HCT116 (cell line): ENCODE data around the gene SERPINH1. TPM values are rescaled to one million over a fixed set of nuclear protein-coding genes. Genes with fewer than 3 reads are reported as not detected.

Source experiments
- ATAC-seq: fragments of 200-7000 bp; cut with Tn5 transposase; 2 replicates; pipeline ENCODE4 v1.9.1; 2020; ENCODE audit warnings: mild to moderate bottlenecking, moderate library complexity
- BruUV-seq: library from RNA; stranded (reverse); fragments of 400-500 nt; replicated peaks from 2 replicates; lab custom pipeline; 2021; lab: Mats Ljungman, UMichigan
- CTCF ChIA-PET: fragments of 300-600 bp; sonication (Branson Sonifier 250); formaldehyde crosslinking; loops from one replicate; lab custom pipeline; 2021; ENCODE audit warnings: antibody characterized with exemption; lab: Charles Lee
- POLR2A ChIA-PET: fragments of 300-600, 350-600 bp; sonication (Branson Sonifier 250); formaldehyde crosslinking; loops from one replicate; lab custom pipeline; 2021; ENCODE audit warnings: antibody characterized with exemption; lab: Charles Lee
- RAD21 ChIA-PET, 2 experiments: fragments of 300-600 bp; sonication (Branson Sonifier 250); formaldehyde crosslinking; loops; one replicate each; lab custom pipeline; 2023; ENCODE audit warnings: low total read pairs in 2 of 2; ENCODE audit not compliant: uncharacterized antibody in 2 of 2, unreplicated experiment in 2 of 2, low non-redundant PET in 1 of 2; lab: Charles Lee
- DNase-seq: peaks from one replicate; pipeline ENCODE4 v3.0.0-alpha.2; 2010; ENCODE audit warnings: low read depth, low spot score
- H2AFZ ChIP-seq: fragments of 200-600 bp; shearing (Covaris generic), sonication (generic); 2 replicates; pipeline ENCODE4 v1.6.1; 2017; ENCODE audit warnings: low read depth, mixed run types, mixed read lengths, antibody characterized with exemption, low read length; ENCODE audit not compliant: poor library complexity, severe bottlenecking
- H3K27ac ChIP-seq: 2 replicates; pipeline ENCODE4 v1.5.1; 2012; ENCODE audit warnings: low read depth, low read length
- H3K27me3 ChIP-seq: fragments of 200-600 bp; sonication (generic); 2 replicates; pipeline ENCODE4 v1.6.1; 2016; ENCODE audit warnings: mixed run types, low read length, mixed read lengths; ENCODE audit not compliant: insufficient read depth
- H3K36me3 ChIP-seq, 2 experiments: fragments of 200-500 bp in 1 of 2; fragments of 200-600 bp in 1 of 2; sonication (Bioruptor generic) in 1 of 2; sonication (generic) in 1 of 2; 2 replicates each; pipeline versions ENCODE4 v1.5.1 to v1.6.1; 2014 to 2016; ENCODE audit warnings: low read length in 2 of 2, inconsistent platforms in 1 of 2, mixed read lengths in 1 of 2, mixed run types in 1 of 2; ENCODE audit not compliant: insufficient read depth in 2 of 2, control insufficient read depth in 1 of 2
- H3K4me1 ChIP-seq, 2 experiments: fragments of 200-600 bp in 1 of 2; sonication (generic) in 1 of 2; 2 replicates each; pipeline versions ENCODE4 v1.5.1 to v1.6.1; 2012 to 2017; ENCODE audit warnings: low read length in 2 of 2, inconsistent platforms in 1 of 2, mild to moderate bottlenecking in 1 of 2, mixed read lengths in 1 of 2, mixed run types in 1 of 2, moderate library complexity in 1 of 2; ENCODE audit not compliant: insufficient read depth in 2 of 2, control insufficient read depth in 1 of 2
- H3K4me2 ChIP-seq: fragments of 200-600 bp; sonication (generic); 2 replicates; pipeline ENCODE4 v1.6.1; 2017; ENCODE audit warnings: mixed run types, low read length, mixed read lengths
- H3K4me3 ChIP-seq, 2 experiments: fragments of 200-600 bp in 1 of 2; sonication (generic) in 1 of 2; replicated peaks in 1 of 2; 2 replicates each; pipeline ENCODE4 v1.5.1; 2011 to 2016; ENCODE audit warnings: low read length in 2 of 2, control low read depth in 1 of 2, low read depth in 1 of 2, mild to moderate bottlenecking in 1 of 2, mixed read lengths in 1 of 2, mixed run types in 1 of 2
- H3K79me2 ChIP-seq: fragments of 200-600 bp; sonication (generic); 2 replicates; pipeline ENCODE4 v1.6.1; 2017; ENCODE audit warnings: mild to moderate bottlenecking, mixed run types, low read length, moderate library complexity, mixed read lengths; ENCODE audit not compliant: insufficient read depth
- H3K9ac ChIP-seq: fragments of 200-600 bp; sonication (generic); 2 replicates; pipeline ENCODE4 v1.6.1; 2016; ENCODE audit warnings: low read length, mixed read lengths
- H3K9me2 ChIP-seq: fragments of 200-600 bp; sonication (generic), shearing (Covaris generic); 2 replicates; pipeline ENCODE4 v1.6.1; 2017; ENCODE audit warnings: mixed run types, mild to moderate bottlenecking, moderate library complexity; ENCODE audit not compliant: insufficient read depth
- H3K9me3 ChIP-seq, 2 experiments: fragments of 200-500 bp in 1 of 2; fragments of 200-600 bp in 1 of 2; sonication (Bioruptor generic) in 1 of 2; sonication (generic) in 1 of 2; 2 replicates each; pipeline ENCODE4 v1.6.1; 2014 to 2017; ENCODE audit warnings: low read length in 2 of 2, mixed read lengths in 2 of 2, inconsistent platforms in 1 of 2, low read depth in 1 of 2, mild to moderate bottlenecking in 1 of 2, mixed run types in 1 of 2, moderate library complexity in 1 of 2; ENCODE audit not compliant: control insufficient read depth in 1 of 2, insufficient read depth in 1 of 2
- H4K20me1 ChIP-seq: fragments of 200-600 bp; sonication (generic), shearing (Covaris generic); 2 replicates; pipeline ENCODE4 v1.6.1; 2017; ENCODE audit warnings: mixed run types, mild to moderate bottlenecking, moderate library complexity; ENCODE audit not compliant: insufficient read depth
- EGR1 ChIP-seq: IDR thresholded peaks from 2 replicates; pipeline ENCODE4 v1.6.1; 2012; ENCODE audit warnings: low read depth
- YY1 ChIP-seq: IDR thresholded peaks from 2 replicates; pipeline ENCODE4 v1.6.1; 2011; ENCODE audit warnings: low read length, low read depth, moderate library complexity, mild to moderate bottlenecking; ENCODE audit not compliant: insufficient replicate concordance; ENCODE audit errors: extremely low read depth
- intact Hi-C: fragments of 100-400 bp; cut with micrococcal nuclease; formaldehyde crosslinking; loops from 2 replicates; pipeline ENCODE4 v1.10.0; 2022
- total RNA-seq: library from RNA; stranded (reverse); gene quantifications from one replicate; pipeline ENCODE4 v1.2.1, GENCODE V29; 2021; ENCODE audit not compliant: unreplicated experiment
- TF ChIP-seq, protein P1 (sequence below), 3 experiments: fragments of 200-600 bp in 1 of 3; sonication (generic) in 1 of 3; IDR thresholded peaks in 2 of 3; conservative IDR thresholded peaks in 1 of 3; 2 replicates each; pipeline ENCODE4 v1.5.1; 2012 to 2017; ENCODE audit warnings: low read depth in 2 of 3, low read length in 2 of 3, antibody characterized with exemption in 1 of 3, borderline replicate concordance in 1 of 3, control low read depth in 1 of 3, mild to moderate bottlenecking in 1 of 3, mixed read lengths in 1 of 3, mixed run types in 1 of 3, moderate library complexity in 1 of 3; ENCODE audit not compliant: insufficient read depth in 1 of 3

SERPINH1 gene
- total RNA-seq, 1 experiment from 2014 or later = 84.9 TPM

DNA sequence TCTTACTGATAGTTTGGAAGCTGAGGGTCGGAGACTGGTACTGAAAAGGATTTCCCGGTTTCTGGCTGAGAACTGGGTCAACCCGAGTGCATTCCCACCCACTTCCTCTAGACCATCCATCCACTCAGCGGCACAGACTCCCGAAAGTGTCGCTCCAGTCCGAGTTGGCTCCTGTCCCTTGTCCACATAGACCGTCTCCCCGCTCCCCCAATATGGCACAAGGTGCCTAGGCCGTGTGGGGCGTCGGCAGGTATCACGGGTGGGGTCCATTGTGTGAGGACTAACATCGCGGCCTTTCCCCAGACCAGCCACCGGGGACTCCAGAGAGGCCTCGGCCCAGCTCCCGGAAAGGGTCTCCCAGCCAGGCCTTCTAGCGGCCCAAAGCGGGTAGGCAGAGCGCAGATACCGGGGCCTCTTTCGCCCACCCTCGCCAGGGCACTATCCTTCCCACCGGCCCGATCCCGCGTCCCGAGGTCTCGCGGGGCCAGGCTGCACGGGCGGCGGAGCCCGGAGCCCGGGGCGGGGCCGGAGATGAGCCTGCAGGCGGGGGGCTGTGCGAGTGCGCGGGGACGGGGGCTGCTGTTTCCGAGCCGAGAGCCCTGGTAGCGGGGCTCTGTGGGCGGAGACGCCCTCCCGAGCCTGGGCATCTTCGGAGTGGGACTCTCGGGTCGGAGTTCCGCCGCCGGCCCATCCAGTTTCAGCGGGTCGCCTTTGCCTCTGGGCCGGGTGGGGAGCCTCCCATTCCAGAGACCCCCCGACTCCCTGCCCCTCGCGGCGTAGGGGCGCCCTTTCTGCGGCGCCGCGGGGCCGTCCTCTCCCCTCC lies 21.1 kb downstream of the SERPINH1 start:
- intact Hi-C loops = no loop called here
- no peak overlapping the region for H3K4me2 ChIP-seq

More for the DNA sequence above, 21.1 kb downstream of the SERPINH1 start:
- H3K4me3 ChIP-seq = no peak overlapping the region
- TF ChIP-seq EGR1 = no peak
- TF ChIP-seq, protein P1, sequence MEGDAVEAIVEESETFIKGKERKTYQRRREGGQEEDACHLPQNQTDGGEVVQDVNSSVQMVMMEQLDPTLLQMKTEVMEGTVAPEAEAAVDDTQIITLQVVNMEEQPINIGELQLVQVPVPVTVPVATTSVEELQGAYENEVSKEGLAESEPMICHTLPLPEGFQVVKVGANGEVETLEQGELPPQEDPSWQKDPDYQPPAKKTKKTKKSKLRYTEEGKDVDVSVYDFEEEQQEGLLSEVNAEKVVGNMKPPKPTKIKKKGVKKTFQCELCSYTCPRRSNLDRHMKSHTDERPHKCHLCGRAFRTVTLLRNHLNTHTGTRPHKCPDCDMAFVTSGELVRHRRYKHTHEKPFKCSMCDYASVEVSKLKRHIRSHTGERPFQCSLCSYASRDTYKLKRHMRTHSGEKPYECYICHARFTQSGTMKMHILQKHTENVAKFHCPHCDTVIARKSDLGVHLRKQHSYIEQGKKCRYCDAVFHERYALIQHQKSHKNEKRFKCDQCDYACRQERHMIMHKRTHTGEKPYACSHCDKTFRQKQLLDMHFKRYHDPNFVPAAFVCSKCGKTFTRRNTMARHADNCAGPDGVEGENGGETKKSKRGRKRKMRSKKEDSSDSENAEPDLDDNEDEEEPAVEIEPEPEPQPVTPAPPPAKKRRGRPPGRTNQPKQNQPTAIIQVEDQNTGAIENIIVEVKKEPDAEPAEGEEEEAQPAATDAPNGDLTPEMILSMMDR (IDR thresholded peaks at IDR 0.05 in 2 of 3, conservative IDR thresholded peaks at IDR 0.05 in 1 of 3; ENCODE audit: borderline replicate concordance in 1 of 3, insufficient read depth in 1 of 3, low read depth in 2 of 3, low read length in 2 of 3) = peak in 2 of 3 experiments; percentile 25 to 32; a peak in 2 of 6 replicates
- no peak for TF ChIP-seq YY1
- TF ChIP-seq, all 23 proteins: peak for 1
- no TSS peak for BruUV-seq
- H3K79me2 ChIP-seq = no peaks in the 10 kb centered on the region
- POLR2A ChIA-PET = interaction anchor here (0.8 kb wide), 1 partner anchor 20 kb away, joined by 3 read pairs; no protein-coding TSS in a partner anchor
- RAD21 ChIA-PET = no interaction called here
- H3K36me3 ChIP-seq = no peaks in the 10 kb centered on the region
- DNase-seq (no peak), ATAC-seq (peak; percentile 92)
- no peaks in the 10 kb centered on the region for H3K9me3 ChIP-seq
- no peak overlapping the region for H3K27ac ChIP-seq
- H3K9ac ChIP-seq = no peak overlapping the region
- H3K4me1 ChIP-seq = no peaks in the 10 kb centered on the region
- peaks cover 4% of the 10 kb centered on the region; the same call in 1 of the 2 replicates for H3K27me3 ChIP-seq
- H3K9me2 ChIP-seq = no peaks in the 10 kb centered on the region
- H2AFZ ChIP-seq = no peak overlapping the region
- no peaks in the 10 kb centered on the region for H4K20me1 ChIP-seq
- CTCF ChIA-PET = interaction anchor here (1.1 to 1.6 kb wide), 2 partner anchors 8 to 15 kb away, joined by 3 to 4 read pairs; no protein-coding TSS in a partner anchor
